Midbrain (tissue), 1 donor: ENCODE results near the gene PAPPA2.
"Not testable (repeated sequence)": the region's sequence is repeated elsewhere in the genome, so short reads cannot be mapped to it uniquely, and the experiment has no call there.

Experiments used
- DNase-seq: peaks from one replicate; lab custom pipeline; 2025; lab: John Stamatoyannopoulos, UW

Gene PAPPA2

GRCh38 chr1:176551146-176551545, 88.2 kb downstream of the PAPPA2 start:
- DNase-seq = no peak

GRCh38 chr1:176552217-176552991, 89.4 kb downstream of the PAPPA2 start:
- no peak for DNase-seq

- no peak for DNase-seq
Observed at GRCh38 chr1:176552999-176553398, 90.0 kb downstream of the PAPPA2 start.

- DNase-seq = no peak
Observed at GRCh38 chr1:176556288-176556687, 93.3 kb downstream of the PAPPA2 start.

- no peak for DNase-seq
Observed at GRCh38 chr1:176557543-176558258, 94.7 kb downstream of the PAPPA2 start.

- DNase-seq = no peak
Observed at GRCh38 chr1:176558561-176558960, 95.6 kb downstream of the PAPPA2 start.

- DNase-seq = no peak
Observed at GRCh38 chr1:176559474-176559873, 96.5 kb downstream of the PAPPA2 start.

- peak; percentile 66 for DNase-seq
Observed at GRCh38 chr1:176559878-176560277, 96.9 kb downstream of the PAPPA2 start.

GRCh38 chr1:176560681-176561080, 97.7 kb downstream of the PAPPA2 start:
- no peak for DNase-seq

- not testable (repeated sequence) for DNase-seq
Observed at GRCh38 chr1:176561761-176562160, 98.8 kb downstream of the PAPPA2 start.

GRCh38 chr1:176566004-176566975, 103.3 kb downstream of the PAPPA2 start:
- no peak for DNase-seq

GRCh38 chr1:176567190-176567794, 104.3 kb downstream of the PAPPA2 start:
- no peak for DNase-seq

- no peak for DNase-seq
Observed at GRCh38 chr1:176568185-176568584, 105.2 kb downstream of the PAPPA2 start.

- DNase-seq = no peak
Observed at GRCh38 chr1:176574756-176575155, 111.8 kb downstream of the PAPPA2 start.

GRCh38 chr1:176575991-176576390, 113.0 kb downstream of the PAPPA2 start:
- no peak for DNase-seq

GRCh38 chr1:176576670-176577069, 113.7 kb downstream of the PAPPA2 start:
- no peak for DNase-seq

GRCh38 chr1:176577646-176578197, 114.7 kb downstream of the PAPPA2 start:
- DNase-seq = no peak

GRCh38 chr1:176579087-176579486, 116.1 kb downstream of the PAPPA2 start:
- DNase-seq = no peak

- no peak for DNase-seq
Observed at GRCh38 chr1:176595217-176595616, 132.2 kb downstream of the PAPPA2 start.

- DNase-seq = no peak
Observed at GRCh38 chr1:176601348-176601747, 138.4 kb downstream of the PAPPA2 start.

- no peak for DNase-seq
Observed at GRCh38 chr1:176602388-176603004, 139.5 kb downstream of the PAPPA2 start.
